HL-60/S4 (cell line): ENCODE data around the gene OR5A2.
"Not testable (repeated sequence)": the region's sequence is repeated elsewhere in the genome, so short reads cannot be mapped to it uniquely, and the experiment has no call there.

Experiments
- in situ Hi-C: fragments of 300-500 bp; cut with MboI; formaldehyde crosslinking; loops from 2 replicates; pipeline ENCODE4 v1.14.3; 2022; ENCODE audit warnings: low sequenced_read_pairs

OR5A2 gene

DNA sequence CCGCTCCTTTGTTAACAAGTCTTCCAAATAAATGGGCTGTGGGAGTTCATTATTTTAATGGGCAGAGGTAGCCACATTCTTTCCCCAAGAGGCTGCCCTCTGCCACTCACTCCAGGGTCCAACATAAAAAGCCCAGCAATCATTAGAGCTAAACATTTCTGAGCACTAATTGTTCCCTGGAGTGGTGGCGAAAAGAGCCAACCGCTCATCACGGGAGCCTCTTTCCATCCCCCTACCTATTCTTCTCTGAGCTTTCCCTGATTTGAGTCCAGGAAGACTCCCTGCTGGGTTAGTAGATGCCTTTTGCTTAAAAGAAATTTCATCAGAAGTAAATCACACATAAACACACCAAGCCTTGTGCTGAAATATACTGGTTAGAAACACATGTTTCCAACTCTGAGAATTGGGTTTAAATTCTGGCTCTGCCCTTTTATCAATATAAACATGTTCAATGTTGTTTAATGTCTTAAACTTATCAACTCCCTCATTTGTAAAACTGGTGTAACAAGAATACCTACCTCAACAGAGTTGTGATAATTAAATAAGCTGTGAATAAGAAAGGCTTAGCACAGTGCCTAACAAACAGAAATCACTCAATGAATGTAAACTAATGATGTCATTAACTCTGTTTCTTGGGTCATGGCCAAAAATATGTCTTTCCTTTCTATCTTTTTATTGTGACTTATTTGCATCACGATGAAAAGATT is at the start of gene OR5A2:
Gene OR5A2 (minus strand): TSS at position 53 of the 707 bp plus-strand sequence. CDS start 3,460 bp downstream, outside the sequence.
- in situ Hi-C loops: loop anchor here (10.0 kb wide), 1 partner anchor 262 kb away; no protein-coding TSS in a partner anchor

DNA sequence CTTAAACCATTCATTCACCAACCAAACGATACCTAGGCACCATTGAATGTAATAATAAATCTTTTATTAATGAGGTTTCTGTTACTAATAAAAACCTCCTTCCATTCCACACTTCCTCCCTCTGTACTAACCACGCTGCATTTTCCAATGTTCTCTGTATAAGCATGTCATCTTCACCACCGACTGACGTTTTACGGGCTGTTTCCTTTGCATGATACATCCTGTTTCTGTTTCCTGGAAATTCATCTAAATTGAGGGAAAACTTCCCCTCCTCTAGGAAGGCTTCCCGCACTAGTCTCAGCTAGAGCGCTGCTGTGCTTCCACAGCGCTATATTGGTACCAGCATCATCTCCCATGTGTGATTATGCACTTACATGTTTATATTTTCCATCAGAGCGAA is 49.0 kb upstream of the OR5A2 start:
- in situ Hi-C loops: no loop called here

- in situ Hi-C loops: no loop called here
Observed at GRCh38 chr11:59473015-59473414, 46.8 kb upstream of the OR5A2 start, which contains the start of gene OR4D10. TSS of gene OR4D10 (plus strand) at chr11:59473315. CDS start at chr11:59477430, 4,115 bp downstream.

GRCh38 chr11:59463190-59463641 is 37.0 kb upstream of the OR5A2 start:
- in situ Hi-C loops: no loop called here

DNA sequence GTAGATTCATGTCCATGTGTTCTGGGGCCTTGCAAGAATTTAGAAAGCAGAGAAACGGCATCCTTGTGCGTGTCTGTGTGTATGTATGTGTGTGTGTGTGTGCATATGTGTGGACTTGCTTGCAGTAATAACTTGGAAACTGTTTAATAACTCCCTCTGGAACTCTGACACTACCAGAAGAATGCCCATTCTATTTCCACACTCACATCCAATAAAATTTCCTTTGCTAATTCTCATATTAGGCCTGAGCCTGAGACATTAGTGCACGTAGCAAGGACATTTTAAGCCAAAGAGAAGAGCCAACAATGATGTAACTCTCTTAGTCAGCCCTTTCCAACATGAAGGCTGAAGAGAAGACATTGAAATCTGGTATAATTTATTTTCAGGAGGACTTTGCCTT is 33.7 kb upstream of the OR5A2 start:
- in situ Hi-C loops: no loop called here

DNA sequence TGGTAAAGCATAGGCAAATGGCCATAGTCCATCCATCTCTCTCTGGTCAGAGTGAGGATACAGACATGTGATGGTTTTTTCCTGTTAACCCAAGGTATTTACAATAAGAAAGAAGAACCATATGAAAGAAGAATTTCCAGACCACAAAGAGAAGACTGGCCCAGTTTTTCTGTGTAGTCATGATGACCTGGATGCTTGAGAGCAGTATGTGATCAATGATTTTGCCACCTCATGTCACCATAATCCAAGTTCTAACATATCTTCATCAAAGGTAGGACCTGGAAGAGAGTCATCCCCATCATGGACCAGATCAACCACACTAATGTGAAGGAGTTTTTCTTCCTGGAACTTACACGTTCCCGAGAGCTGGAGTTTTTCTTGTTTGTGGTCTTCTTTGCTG is 30.4 kb upstream of the OR5A2 start, which contains the start of gene OR4D6:
Gene OR4D6 (plus strand): TSS at position 301 of the 400 bp plus-strand sequence. CDS start 0 bp downstream, at position 301.
- in situ Hi-C loops: no loop called here

GRCh38 chr11:59448484-59448883 is 22.3 kb upstream of the OR5A2 start:
- in situ Hi-C loops: no loop called here

- in situ Hi-C loops: not testable (repeated sequence)
Observed at GRCh38 chr11:59445624-59446023, 19.4 kb upstream of the OR5A2 start.

DNA sequence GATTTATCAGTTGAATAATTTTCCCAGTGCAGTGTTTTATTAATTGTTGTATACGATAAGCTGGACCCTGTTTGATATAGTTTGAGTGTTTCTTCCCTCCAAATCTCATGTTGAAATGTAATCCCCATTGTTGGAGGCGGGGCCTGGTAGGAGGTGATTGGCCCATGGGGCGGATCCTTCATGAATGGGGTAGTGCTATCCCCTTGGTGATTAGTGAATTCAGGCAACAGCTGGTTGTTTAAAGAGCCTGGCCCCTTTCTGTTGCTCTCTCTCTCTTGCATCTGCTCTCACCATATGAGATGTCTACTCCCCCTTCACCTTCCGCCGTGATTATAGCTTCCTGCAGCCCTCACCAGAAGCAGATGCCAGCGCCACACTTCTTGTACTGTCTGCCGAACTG is 11.6 kb upstream of the OR5A2 start:
- in situ Hi-C loops: no loop called here

GRCh38 chr11:59436169-59436568 is 10.0 kb upstream of the OR5A2 start, which contains the start of gene OR5A1:
TSS of gene OR5A1 (plus strand) at chr11:59436469. CDS start at chr11:59443169, 6,700 bp downstream.
- in situ Hi-C loops: no loop called here

DNA sequence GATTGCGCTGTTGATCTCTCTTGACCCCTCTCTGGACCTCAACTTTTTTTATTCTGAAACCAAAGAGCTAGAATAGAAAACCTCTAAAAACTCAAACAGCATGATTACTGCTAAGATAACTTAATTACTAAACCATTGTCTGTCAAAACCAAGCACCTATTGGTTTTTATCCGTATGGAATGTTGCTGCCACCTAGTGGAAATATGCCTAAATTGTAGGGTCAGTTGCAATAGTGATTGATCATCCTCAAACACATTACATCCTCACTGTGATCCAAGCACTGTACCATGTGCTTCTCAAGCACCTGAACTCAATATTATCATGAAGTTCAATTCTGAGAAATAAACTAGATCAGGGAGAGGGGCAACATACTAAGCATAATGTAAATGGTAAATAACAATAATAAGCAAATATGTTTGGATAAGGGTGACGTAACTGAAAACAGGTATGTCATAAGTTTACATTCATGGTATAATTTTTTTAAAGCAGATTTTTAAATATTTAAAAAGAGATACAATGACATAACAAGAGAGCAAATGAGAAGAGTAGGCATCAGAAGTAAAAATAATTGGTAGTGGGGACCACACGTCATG is 3.8 kb upstream of the OR5A2 start:
- in situ Hi-C loops: loop anchor here (10.0 kb wide), 1 partner anchor 265 kb away; no protein-coding TSS in a partner anchor

GRCh38 chr11:59427068-59427382 is 812 bp upstream of the OR5A2 start:
- in situ Hi-C loops: loop anchor here (10.0 kb wide), 1 partner anchor 262 kb away; no protein-coding TSS in a partner anchor

GRCh38 chr11:59425131-59425530 is 1.1 kb downstream of the OR5A2 start:
- in situ Hi-C loops: loop anchor here (10.0 kb wide), 1 partner anchor 260 kb away; no protein-coding TSS in a partner anchor

DNA sequence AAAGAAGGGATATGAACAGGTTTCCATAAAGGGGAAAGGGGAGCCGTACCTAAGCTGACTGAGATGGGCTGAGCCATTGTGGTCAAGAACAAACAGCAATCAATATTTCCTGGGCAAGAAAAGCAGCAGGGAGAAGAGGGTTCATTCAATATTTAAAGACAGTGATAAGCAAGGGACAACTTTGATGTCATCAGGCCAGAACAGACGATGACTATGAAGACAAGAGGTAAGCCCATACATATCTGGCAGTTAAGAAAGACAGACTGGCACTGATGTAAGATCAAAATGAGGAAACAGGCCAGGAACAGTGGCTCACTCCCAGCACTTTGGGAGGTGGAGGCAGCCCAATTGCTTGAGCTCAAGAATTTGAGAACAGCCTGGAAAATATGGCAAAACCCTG is 2.4 kb downstream of the OR5A2 start:
- in situ Hi-C loops: loop anchor here (10.0 kb wide), 1 partner anchor 259 kb away; no protein-coding TSS in a partner anchor

DNA sequence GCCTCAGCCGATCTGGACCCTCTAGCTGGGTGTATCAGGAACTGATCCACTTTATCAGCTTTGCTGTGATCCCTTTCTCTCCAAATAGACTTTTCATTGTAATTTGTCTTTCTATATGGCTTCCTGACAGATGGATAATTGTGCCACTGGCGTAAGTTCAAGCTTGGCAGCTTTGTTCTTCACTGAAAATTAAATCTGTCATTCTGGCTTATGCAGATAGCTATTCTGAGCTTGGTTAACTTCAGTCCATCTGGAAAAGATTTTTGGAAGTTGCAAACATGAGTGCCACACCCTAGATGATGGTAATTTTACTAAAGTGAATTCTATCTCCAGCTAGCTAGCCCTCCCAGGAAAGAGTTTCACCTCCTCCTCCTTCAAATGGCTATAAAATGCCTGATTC is 8.1 kb downstream of the OR5A2 start:
- in situ Hi-C loops: no loop called here

DNA sequence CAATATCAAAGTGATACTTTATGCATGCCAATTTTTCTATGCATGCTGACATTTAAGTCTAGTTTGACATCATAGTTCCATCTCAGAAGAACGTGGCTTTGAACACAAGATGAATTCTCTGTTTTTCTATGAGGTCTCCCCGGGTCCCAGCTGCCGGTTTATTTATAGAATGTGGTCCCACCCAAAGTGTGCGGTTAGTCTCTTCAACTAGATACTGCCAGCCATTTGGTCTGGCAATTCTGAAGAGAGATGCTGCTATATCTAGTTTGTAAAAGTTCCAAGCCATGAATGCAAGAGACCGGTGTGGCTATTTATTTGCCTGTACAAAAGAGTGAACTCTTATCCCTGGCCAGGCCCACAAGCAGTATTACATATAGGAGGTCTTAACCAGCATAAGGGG is 9.2 kb downstream of the OR5A2 start:
- in situ Hi-C loops: no loop called here

- in situ Hi-C loops: no loop called here
Observed at GRCh38 chr11:59416613-59417012, 9.6 kb downstream of the OR5A2 start.

- in situ Hi-C loops: no loop called here
Observed at GRCh38 chr11:59415111-59415510, 11.1 kb downstream of the OR5A2 start.

DNA sequence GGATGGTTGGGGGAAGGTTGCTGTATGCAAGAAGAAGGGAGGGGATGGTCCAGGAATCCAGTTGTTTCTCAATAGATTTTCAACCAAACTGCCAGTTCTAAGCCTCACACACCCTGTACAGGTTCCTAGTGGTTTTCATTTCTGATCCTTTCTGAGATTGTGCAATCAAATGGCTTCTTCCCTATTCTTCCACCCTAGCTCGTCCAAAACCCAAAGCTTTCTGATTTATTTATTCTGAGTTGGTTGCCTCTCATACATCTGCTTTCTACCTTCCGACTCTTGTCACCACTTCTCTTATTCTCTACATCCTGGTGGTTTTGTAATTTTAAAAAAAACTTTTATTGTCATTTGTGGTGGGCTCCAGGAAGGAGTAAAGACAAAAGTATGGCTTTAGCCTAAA is 12.6 kb downstream of the OR5A2 start:
- in situ Hi-C loops: no loop called here

DNA sequence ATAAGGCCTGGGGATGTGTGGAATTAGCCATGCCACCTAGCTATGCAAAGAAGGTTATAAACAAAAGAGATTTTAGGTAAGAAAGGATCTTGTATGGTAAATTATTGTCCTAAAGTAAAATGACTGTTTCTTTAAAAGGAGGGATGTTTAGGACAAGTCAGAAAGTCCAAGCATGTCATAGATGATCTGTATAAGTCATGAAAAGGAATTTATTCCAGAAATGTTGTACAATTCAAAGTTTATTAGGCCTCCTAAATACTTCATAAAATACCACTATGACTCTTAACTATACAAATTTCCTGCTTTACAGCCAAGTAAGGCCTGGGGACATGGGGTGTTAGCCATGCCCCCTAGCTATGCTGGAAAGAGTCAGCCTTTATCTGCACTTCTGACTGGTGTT is 22.7 kb downstream of the OR5A2 start:
- in situ Hi-C loops: no loop called here

DNA sequence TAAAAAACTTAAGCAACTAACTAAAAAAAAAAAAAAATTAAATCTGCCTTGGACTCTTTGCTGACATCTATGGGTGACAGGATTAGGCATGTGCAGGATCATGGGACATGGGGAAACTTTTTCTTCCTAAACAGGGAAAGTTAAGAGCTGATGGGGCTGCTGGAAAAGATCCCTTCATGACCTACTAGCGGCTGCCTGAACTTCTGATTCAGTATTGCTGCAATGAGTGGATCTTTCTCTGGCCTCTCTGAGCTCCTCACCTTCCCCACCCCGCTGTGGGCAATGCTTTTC is 25.0 kb downstream of the OR5A2 start:
- in situ Hi-C loops: no loop called here
